Measurements from ENCODE around the gene TXNDC15. TPM values are rescaled to one million over a fixed set of nuclear protein-coding genes. Genes with fewer than 3 reads are reported as not detected.

The TXNDC15 gene
- total and polyA plus RNA-seq, 2 of the 13 experiments (the other 11 are each of a cell fraction or from before 2014, with no cell fraction given): 22.2 to 49.9 TPM

DNA sequence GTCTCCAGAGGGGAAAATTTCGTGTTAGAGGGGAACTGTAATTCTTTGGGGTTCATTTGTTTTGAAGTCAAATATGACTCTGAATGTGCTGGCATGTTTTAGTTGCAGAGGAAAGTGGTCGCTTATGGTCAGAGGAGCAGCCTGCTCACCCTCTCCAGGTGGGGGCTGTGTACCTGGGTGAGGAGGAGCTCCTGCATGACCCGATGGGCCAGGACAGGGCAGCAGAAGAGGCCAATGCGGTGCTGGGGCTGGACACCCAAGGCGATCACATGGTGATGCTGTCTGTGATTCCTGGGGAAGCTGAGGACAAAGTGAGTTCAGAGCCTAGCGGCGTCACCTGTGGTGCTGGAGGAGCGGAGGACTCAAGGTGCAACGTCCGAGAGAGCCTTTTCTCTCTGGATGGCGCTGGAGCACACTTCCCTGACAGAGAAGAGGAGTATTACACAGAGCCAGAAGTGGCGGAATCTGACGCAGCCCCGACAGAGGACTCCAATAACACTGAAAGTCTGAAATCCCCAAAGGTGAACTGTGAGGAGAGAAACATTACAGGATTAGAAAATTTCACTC, 13.5 kb downstream of the TXNDC15 start (continued):
- TF ChIP-seq, protein P1, sequence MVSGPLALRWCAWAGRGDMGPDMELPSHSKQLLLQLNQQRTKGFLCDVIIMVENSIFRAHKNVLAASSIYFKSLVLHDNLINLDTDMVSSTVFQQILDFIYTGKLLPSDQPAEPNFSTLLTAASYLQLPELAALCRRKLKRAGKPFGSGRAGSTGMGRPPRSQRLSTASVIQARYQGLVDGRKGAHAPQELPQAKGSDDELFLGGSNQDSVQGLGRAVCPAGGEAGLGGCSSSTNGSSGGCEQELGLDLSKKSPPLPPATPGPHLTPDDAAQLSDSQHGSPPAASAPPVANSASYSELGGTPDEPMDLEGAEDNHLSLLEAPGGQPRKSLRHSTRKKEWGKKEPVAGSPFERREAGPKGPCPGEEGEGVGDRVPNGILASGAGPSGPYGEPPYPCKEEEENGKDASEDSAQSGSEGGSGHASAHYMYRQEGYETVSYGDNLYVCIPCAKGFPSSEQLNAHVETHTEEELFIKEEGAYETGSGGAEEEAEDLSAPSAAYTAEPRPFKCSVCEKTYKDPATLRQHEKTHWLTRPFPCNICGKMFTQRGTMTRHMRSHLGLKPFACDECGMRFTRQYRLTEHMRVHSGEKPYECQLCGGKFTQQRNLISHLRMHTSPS (CRISPR knock-in tag; IDR thresholded peaks at IDR 0.05; ENCODE audit: low read depth): no peak
- TF ChIP-seq NR1H2 (CRISPR knock-in tag; IDR thresholded peaks at IDR 0.05; ENCODE audit: borderline replicate concordance, low read depth) (no peak), CENPT (CRISPR knock-in tag; IDR thresholded peaks at IDR 0.05; ENCODE audit: low read depth) (no peak), ZNF589 (CRISPR knock-in tag; conservative IDR thresholded peaks at IDR 0.05) (no peak), TRIM24 (CRISPR knock-in tag; IDR thresholded peaks at IDR 0.05) (no peak)
- TF ChIP-seq, protein P2, sequence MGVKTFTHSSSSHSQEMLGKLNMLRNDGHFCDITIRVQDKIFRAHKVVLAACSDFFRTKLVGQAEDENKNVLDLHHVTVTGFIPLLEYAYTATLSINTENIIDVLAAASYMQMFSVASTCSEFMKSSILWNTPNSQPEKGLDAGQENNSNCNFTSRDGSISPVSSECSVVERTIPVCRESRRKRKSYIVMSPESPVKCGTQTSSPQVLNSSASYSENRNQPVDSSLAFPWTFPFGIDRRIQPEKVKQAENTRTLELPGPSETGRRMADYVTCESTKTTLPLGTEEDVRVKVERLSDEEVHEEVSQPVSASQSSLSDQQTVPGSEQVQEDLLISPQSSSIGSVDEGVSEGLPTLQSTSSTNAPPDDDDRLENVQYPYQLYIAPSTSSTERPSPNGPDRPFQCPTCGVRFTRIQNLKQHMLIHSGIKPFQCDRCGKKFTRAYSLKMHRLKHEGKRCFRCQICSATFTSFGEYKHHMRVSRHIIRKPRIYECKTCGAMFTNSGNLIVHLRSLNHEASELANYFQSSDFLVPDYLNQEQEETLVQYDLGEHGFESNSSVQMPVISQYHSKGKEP (CRISPR knock-in tag; IDR thresholded peaks at IDR 0.05): no peak

DNA sequence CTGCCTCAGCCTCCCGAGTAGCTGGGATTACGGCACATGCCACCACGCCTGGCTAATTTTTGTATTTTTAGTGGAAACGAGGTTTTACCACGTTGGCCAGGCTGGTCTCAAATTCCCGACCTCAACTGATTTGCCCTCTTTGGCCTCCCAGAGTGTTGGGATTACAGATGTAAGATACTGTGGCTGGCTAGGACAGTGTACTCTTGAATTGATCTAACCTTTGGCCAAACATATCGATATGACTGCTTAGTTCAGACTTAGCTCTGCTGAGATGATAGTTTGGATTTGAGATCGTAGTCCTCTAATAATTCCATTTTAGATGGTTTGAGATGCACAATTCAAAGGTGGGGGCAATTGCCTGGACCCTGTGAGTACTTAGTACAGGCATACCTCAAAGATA, 15.2 kb downstream of the TXNDC15 start:
- no peak for DNase-seq (ENCODE audit: low spot score)
- intact Hi-C loops (cut with micrococcal nuclease; ENCODE audit: unreplicated experiment): no loop called here
- POLR2A ChIA-PET: no interaction called here
- in situ Hi-C loops (cut with HindIII; ENCODE audit: extremely low pct_ligation_motif_present, low pct_unique_long_range_greater_than_20kb): no loop called here
- no peak overlapping the region for H3K4me3 ChIP-seq (replicated peaks in 1 of 3; ENCODE audit: insufficient read depth in 1 of 3, low read depth in 2 of 3, low read length in 3 of 3)
- H3K27me3 ChIP-seq (ENCODE audit: control insufficient read depth in 1 of 2, insufficient read depth in 2 of 2, low read length in 2 of 2): no peaks in the 10 kb centered on the region
- no peak for ATAC-seq
- no TSS peak for BruUV-seq (replicated peaks)
- H3K4me1 ChIP-seq (ENCODE audit: insufficient read depth, low read length): peaks cover 7% of the 10 kb centered on the region; the same call in 1 of the 2 replicates
- peaks cover 15% of the 10 kb centered on the region for H3K79me2 ChIP-seq (ENCODE audit: insufficient read depth, low read length)
- 98% methylated on average over 8 of the region's 8 CpGs for WGBS (ENCODE audit: low lambda C conversion rate)
- peaks cover 2 to 30% of the 10 kb centered on the region in 2 experiments for H3K36me3 ChIP-seq (replicated peaks in 1 of 2; ENCODE audit: control insufficient read depth in 1 of 2, insufficient read depth in 2 of 2, low read length in 2 of 2)
- no peak for TF ChIP-seq GATAD1 (CRISPR knock-in tag; IDR thresholded peaks at IDR 0.05)
- TF ChIP-seq CREB1 (IDR thresholded peaks at IDR 0.05): no peak
- TF ChIP-seq CREB1 (CRISPR knock-in tag; IDR thresholded peaks at IDR 0.05): no peak
- no peak for TF ChIP-seq ARID2 (CRISPR knock-in tag; IDR thresholded peaks at IDR 0.05; ENCODE audit: borderline replicate concordance)
- no peak for TF ChIP-seq ZKSCAN5 (CRISPR knock-in tag; IDR thresholded peaks at IDR 0.05)
- TF ChIP-seq NFIC (IDR thresholded peaks at IDR 0.05; ENCODE audit: low read length): no peak
- no peak for TF ChIP-seq ZNF703 (CRISPR knock-in tag; IDR thresholded peaks at IDR 0.05; ENCODE audit: borderline replicate concordance)
- no peak for TF ChIP-seq RBM39 (IDR thresholded peaks at IDR 0.05; ENCODE audit: low read depth, low read length, poor library complexity, severe bottlenecking)
- no peak for TF ChIP-seq DNMT3B (CRISPR knock-in tag; conservative IDR thresholded peaks at IDR 0.05)
- no peak overlapping the region for H2AFZ ChIP-seq (ENCODE audit: low read length)
- no peak overlapping the region for H3K9ac ChIP-seq (ENCODE audit: insufficient read depth, low read depth, low read length)
- CTCF ChIA-PET (ENCODE audit: low intra/inter-chr PET ratio, low total read pairs): no interaction called here
- no peak overlapping the region for H3K27ac ChIP-seq (ENCODE audit: extremely low read length, insufficient read depth, low read length)
- no peaks in the 10 kb centered on the region for H3K9me3 ChIP-seq (ENCODE audit: low read length)
- H3K4me2 ChIP-seq (ENCODE audit: low read depth, low read length): no peak overlapping the region
- no peak for FAIRE-seq
- no peaks in the 10 kb centered on the region for H4K20me1 ChIP-seq (ENCODE audit: insufficient read depth, low read length)

All from HepG2 (cell line).